IMR-90 (cell line): ENCODE measurements around the gene IFIT1. TPM values are rescaled to one million over a fixed set of nuclear protein-coding genes. Genes with fewer than 3 reads are reported as not detected.

Source experiments
- ATAC-seq: fragments of 200-7000 bp; cut with Tn5 transposase; 2 replicates; pipeline ENCODE4 v1.9.1; 2020; ENCODE audit warnings: low read depth, mild to moderate bottlenecking, moderate library complexity
- BruUV-seq: library from RNA; stranded (reverse); fragments of 400-500 nt; replicated peaks from 2 replicates; lab custom pipeline; 2021; lab: Mats Ljungman, UMichigan
- CTCF ChIA-PET: fragments of 300-600 bp; formaldehyde crosslinking; extraction: SDS; loops from one replicate; lab custom pipeline; 2021; ENCODE audit warnings: antibody characterized with exemption; lab: Yijun Ruan, JAX
- POLR2A ChIA-PET: fragments of 300-600 bp; sonication (Branson Sonifier 250); formaldehyde crosslinking; loops from one replicate; lab custom pipeline; 2022; ENCODE audit warnings: antibody characterized with exemption; ENCODE audit not compliant: unreplicated experiment; lab: Charles Lee
- DNase-seq: peaks from one replicate; pipeline ENCODE4 v3.0.0; 2013
- H2AFZ ChIP-seq: replicated peaks from 2 replicates; pipeline ENCODE3; 2013; ENCODE audit warnings: low read length, mild to moderate bottlenecking; ENCODE audit not compliant: poor library complexity
- H2AK5ac ChIP-seq: 2 replicates; pipeline ENCODE4 v1.6.1; 2013; ENCODE audit warnings: low read depth, low read length, inconsistent platforms
- H2AK9ac ChIP-seq: replicated peaks from 2 replicates; pipeline ENCODE3; 2013; ENCODE audit warnings: mild to moderate bottlenecking, low read depth, low read length, moderate library complexity; ENCODE audit not compliant: poor library complexity
- H2BK120ac ChIP-seq: 2 replicates; pipeline ENCODE4 v1.6.1; 2013; ENCODE audit warnings: low read depth, low read length, inconsistent platforms
- H2BK15ac ChIP-seq: 3 replicates; pipeline ENCODE4 v1.6.1; 2013; ENCODE audit warnings: low read depth, low read length, inconsistent platforms
- H2BK20ac ChIP-seq: 2 replicates; pipeline ENCODE4 v1.6.1; 2013; ENCODE audit warnings: low read depth, mild to moderate bottlenecking, inconsistent platforms, low read length, moderate library complexity
- H2BK5ac ChIP-seq: 2 replicates; pipeline ENCODE4 v1.6.1; 2013; ENCODE audit warnings: mild to moderate bottlenecking, low read depth, low read length, inconsistent platforms; ENCODE audit not compliant: poor library complexity, severe bottlenecking
- H3K14ac ChIP-seq: replicated peaks from 2 replicates; pipeline ENCODE4 v1.6.1; 2013; ENCODE audit warnings: low read depth, low read length, inconsistent platforms
- H3K18ac ChIP-seq: 2 replicates; pipeline ENCODE4 v1.6.1; 2013; ENCODE audit warnings: low read depth, low read length, control low read depth
- H3K23ac ChIP-seq: 2 replicates; pipeline ENCODE4 v1.6.1; 2013; ENCODE audit warnings: low read depth, low read length, inconsistent platforms
- H3K27ac ChIP-seq: 2 replicates; pipeline ENCODE4 v1.5.1; 2013; ENCODE audit warnings: mild to moderate bottlenecking, control low read depth, low read length; ENCODE audit not compliant: insufficient read depth
- H3K27me3 ChIP-seq: 2 replicates; pipeline ENCODE4 v1.6.1; 2013; ENCODE audit warnings: low read length; ENCODE audit not compliant: control insufficient read depth, insufficient read depth
- H3K36me3 ChIP-seq: 2 replicates; pipeline ENCODE4 v1.6.1; 2013; ENCODE audit warnings: low read length, mixed read lengths; ENCODE audit not compliant: control insufficient read depth, insufficient read depth
- H3K4ac ChIP-seq: 2 replicates; pipeline ENCODE4 v1.6.1; 2013; ENCODE audit warnings: low read depth, low read length, inconsistent platforms
- H3K4me1 ChIP-seq: 2 replicates; pipeline ENCODE4 v1.6.1; 2013; ENCODE audit warnings: low read length, mixed read lengths; ENCODE audit not compliant: control insufficient read depth, insufficient read depth
- H3K4me2 ChIP-seq: 2 replicates; pipeline ENCODE4 v1.6.1; 2013; ENCODE audit warnings: low read depth, mild to moderate bottlenecking, control low read depth, low read length, moderate library complexity
- H3K4me3 ChIP-seq: 2 replicates; pipeline ENCODE4 v1.5.1; 2013; ENCODE audit warnings: low read depth, mild to moderate bottlenecking, control low read depth, low read length, moderate library complexity; ENCODE audit not compliant: insufficient read depth
- H3K56ac ChIP-seq: 2 replicates; pipeline ENCODE4 v1.6.1; 2013; ENCODE audit warnings: low read length, inconsistent platforms; ENCODE audit not compliant: insufficient read depth; ENCODE audit errors: extremely low read depth
- H3K79me1 ChIP-seq, 2 experiments: 2 replicates each; pipeline ENCODE4 v1.6.1; 2013; ENCODE audit warnings: low read length in 2 of 2, inconsistent platforms in 1 of 2, low read depth in 1 of 2
- H3K9ac ChIP-seq: 2 replicates; pipeline ENCODE4 v1.6.1; 2013; ENCODE audit warnings: low read depth, low read length, control low read depth
- H3K9me1 ChIP-seq: 2 replicates; pipeline ENCODE4 v1.6.1; 2013; ENCODE audit warnings: low read length, inconsistent platforms; ENCODE audit not compliant: insufficient read depth
- H3K9me3 ChIP-seq: 2 replicates; pipeline ENCODE4 v1.6.1; 2013; ENCODE audit warnings: low read length; ENCODE audit not compliant: control insufficient read depth, insufficient read depth
- H4K20me1 ChIP-seq: 2 replicates; pipeline ENCODE4 v1.6.1; 2013; ENCODE audit warnings: low read length, inconsistent platforms; ENCODE audit not compliant: insufficient read depth
- H4K5ac ChIP-seq: 2 replicates; pipeline ENCODE4 v1.6.1; 2013; ENCODE audit warnings: mild to moderate bottlenecking, low read depth, low read length, control low read depth
- H4K8ac ChIP-seq, 2 experiments: 2 replicates each; pipeline ENCODE4 v1.6.1; 2013; ENCODE audit warnings: low read depth in 2 of 2, low read length in 2 of 2, control low read depth in 1 of 2, inconsistent platforms in 1 of 2
- H4K91ac ChIP-seq: 2 replicates; pipeline ENCODE4 v1.6.1; 2013; ENCODE audit warnings: low read depth, low read length, inconsistent platforms; ENCODE audit not compliant: insufficient read depth
- CEBPB ChIP-seq: IDR thresholded peaks from 2 replicates; pipeline ENCODE4 v1.6.1; 2012; ENCODE audit warnings: low read depth, low read length, improper control_type of control experiment
- CTCF ChIP-seq: conservative IDR thresholded peaks from 2 replicates; pipeline ENCODE4 v1.5.1; 2012; ENCODE audit warnings: mild to moderate bottlenecking, low read depth, low read length, improper control_type of control experiment
- FOS ChIP-seq: fragments of 150-350 bp; IDR thresholded peaks from 2 replicates; pipeline ENCODE4 v1.6.1; 2016; ENCODE audit warnings: low read depth, low read length
- MAFK ChIP-seq: IDR thresholded peaks from 2 replicates; pipeline ENCODE4 v1.6.1; 2012; ENCODE audit warnings: low read depth, low read length, improper control_type of control experiment
- MXI1 ChIP-seq: IDR thresholded peaks from 2 replicates; pipeline ENCODE4 v1.6.1; 2012; ENCODE audit warnings: low read depth, mild to moderate bottlenecking, low read length, moderate library complexity, borderline replicate concordance
- NFE2L2 ChIP-seq: fragments of 150-350 bp; IDR thresholded peaks from 2 replicates; pipeline ENCODE4 v1.6.1; 2016; ENCODE audit warnings: low read depth, mild to moderate bottlenecking, low read length
- SMC3 ChIP-seq: fragments of 150-350 bp; IDR thresholded peaks from 2 replicates; pipeline ENCODE4 v1.6.1; 2016; ENCODE audit warnings: low read depth, mild to moderate bottlenecking, antibody characterized with exemption, low read length, moderate library complexity
- USF2 ChIP-seq: fragments of 150-350 bp; IDR thresholded peaks from 2 replicates; pipeline ENCODE4 v1.6.1; 2017; ENCODE audit warnings: mild to moderate bottlenecking, antibody characterized with exemption, low read length, low read depth
- WGBS, 2 experiments: methylation state at CpG; one replicate each; pipeline versions ENCODE4 v1.1.5 to v1.1.7; 2013; ENCODE audit warnings: missing lambda C conversion rate in 2 of 2; ENCODE audit not compliant: insufficient read length in 1 of 2; ENCODE audit errors: extremely low coverage in 2 of 2; 5-methylcytosine and 5-hydroxymethylcytosine counted together
- dilution Hi-C: fragments of 300-500 bp; cut with HindIII; formaldehyde crosslinking; loops from one replicate; pipeline ENCODE4 v1.14.3; 2018; ENCODE audit warnings: low sequenced_read_pairs; ENCODE audit not compliant: unreplicated experiment
- in situ Hi-C: fragments of 300-500 bp; cut with MboI; formaldehyde crosslinking; loops from 3 replicates; pipeline ENCODE4 v1.14.3; 2019; ENCODE audit warnings: low sequenced_read_pairs, inconsistent platforms, mixed read lengths
- intact Hi-C: fragments of 100-400 bp; cut with micrococcal nuclease; formaldehyde crosslinking; loops from 2 replicates; pipeline ENCODE4 v1.10.0; 2022
- polyA plus RNA-seq, 3 experiments: library from polyadenylated mRNA; depleted of rRNA; stranded (reverse); fragments of >200 nt; gene quantifications; 2 replicates each; pipeline ENCODE4 v1.2.3, GENCODE V29; 2012; ENCODE audit warnings: low replicate concordance in 1 of 3
- total RNA-seq: library from RNA; depleted of rRNA; stranded (reverse); fragments of >200 nt; gene quantifications from 2 replicates; pipeline ENCODE4 v1.2.3, GENCODE V29; 2012

IFIT1 gene
- total and polyA plus RNA-seq, 2 of the 4 experiments (the other 2 are of a cell fraction): 6.1 to 6.8 TPM

- DNase-seq (no peak), ATAC-seq (no peak)
- no peak overlapping the region for H3K27ac ChIP-seq
- 0 out of 2 replicates have a peak overlapping the region, but pooled peaks have one; percentile 51 for H3K14ac ChIP-seq
- in situ Hi-C loops (no loop called here), dilution Hi-C loops (no loop called here), intact Hi-C loops (no loop called here)
- no peaks in the 10 kb centered on the region for H3K9me3 ChIP-seq
- H3K4me3 ChIP-seq: no peak overlapping the region
- WGBS, 2 experiments: no CpG with 5 or more reads among the region's 2 CpGs
- H2BK20ac ChIP-seq: no peak overlapping the region
- H2BK15ac ChIP-seq: no peak overlapping the region
- H3K23ac ChIP-seq: no peak overlapping the region
- no peak overlapping the region for H4K5ac ChIP-seq
- no peak overlapping the region for H3K4ac ChIP-seq
- no peak overlapping the region for H2BK120ac ChIP-seq
- TF ChIP-seq FOS (no peak), MAFK (no peak), CTCF (no peak), USF2 (no peak), MXI1 (no peak), NFE2L2 (no peak), SMC3 (no peak), CEBPB (no peak)
- H2AK5ac ChIP-seq: peak overlapping the region; percentile 59; the same call in 1 of the 2 replicates
- H3K56ac ChIP-seq: no peak overlapping the region
- H4K91ac ChIP-seq: no peak overlapping the region
- no peak overlapping the region for H4K8ac ChIP-seq
- H3K9ac ChIP-seq: no peak overlapping the region
- no peaks in the 10 kb centered on the region for H3K9me1 ChIP-seq
- no peaks in the 10 kb centered on the region for H3K79me1 ChIP-seq
- POLR2A ChIA-PET: no interaction called here
- H2BK5ac ChIP-seq: no peak overlapping the region
- BruUV-seq: no TSS peak
- CTCF ChIA-PET: no interaction called here
- H3K4me2 ChIP-seq: no peak overlapping the region
- H3K18ac ChIP-seq: no peak overlapping the region
- no peak overlapping the region for H2AK9ac ChIP-seq
- H3K36me3 ChIP-seq: no peaks in the 10 kb centered on the region
- H4K20me1 ChIP-seq: no peaks in the 10 kb centered on the region
- no peaks in the 10 kb centered on the region; the same call in 1 of the 2 replicates for H3K4me1 ChIP-seq
- no peak overlapping the region for H2AFZ ChIP-seq
- H3K27me3 ChIP-seq: no peaks in the 10 kb centered on the region
Observed at GRCh38 chr10:89450901-89451300, 58.5 kb downstream of the IFIT1 start.
